Measurements from ENCODE around the gene THAP10. TPM values are rescaled to one million over a fixed set of nuclear protein-coding genes. Genes with fewer than 3 reads are reported as not detected.

The THAP10 gene
- total RNA-seq, 6 experiments from 2014 or later, result 0.83 to 2.8 (median 1.4) TPM

GRCh38 chr15:70870051-70870450 lies 22.2 kb downstream of the THAP10 start:
- Histone ChIP-seq H3K27ac (no peak overlapping the region), H3K27me3 (no peaks in the 10 kb centered on the region), H3K4me1 (peaks cover 0 to 8% (median 2%) of the 10 kb centered on the region in 4 donors), H3K9me3 (no peaks in the 10 kb centered on the region), H3K4me3 (no peak overlapping the region), H3K36me3 (no peaks in the 10 kb centered on the region)
- ATAC-seq (no peak), DNase-seq (no peak)
- intact Hi-C loops (cut with DNase I), result no loop called here
- TF ChIP-seq CTCF (IDR thresholded peaks at IDR 0.05), result no peak
- no peak for TF ChIP-seq POLR2A (IDR thresholded peaks at IDR 0.05)

- no peaks in the 10 kb centered on the region for H3K9me3 ChIP-seq
- WGBS (ENCODE audit: insufficient coverage, low coverage, low lambda C conversion rate, missing lambda C conversion rate), result no CpG with 5 or more reads among the region's 3 CpGs
- no peaks in the 10 kb centered on the region for H3K27me3 ChIP-seq
- no peak for ATAC-seq
- H3K4me3 ChIP-seq, result no peak overlapping the region
- TF ChIP-seq POLR2A (IDR thresholded peaks at IDR 0.05) (no peak), CTCF (IDR thresholded peaks at IDR 0.05) (no peak)
- no peaks in the 10 kb centered on the region for H3K36me3 ChIP-seq
- peaks cover 0 to 2% (median 0%) of the 10 kb centered on the region in 4 donors for H3K4me1 ChIP-seq
- intact Hi-C loops (cut with DNase I), result no loop called here
- DNase-seq, result no peak
- H3K27ac ChIP-seq, result no peak overlapping the region
Observed at GRCh38 chr15:70869346-70869745, 22.9 kb downstream of the THAP10 start.

- no peaks in the 10 kb centered on the region for H3K36me3 ChIP-seq
- no peaks in the 10 kb centered on the region for H3K4me1 ChIP-seq
- intact Hi-C loops (cut with DNase I), result no loop called here
- no peak overlapping the region for H3K27ac ChIP-seq
- TF ChIP-seq CTCF (IDR thresholded peaks at IDR 0.05), result no peak
- no peak for TF ChIP-seq POLR2A (IDR thresholded peaks at IDR 0.05)
- no peaks in the 10 kb centered on the region for H3K9me3 ChIP-seq
- no peak for ATAC-seq
- no peaks in the 10 kb centered on the region for H3K27me3 ChIP-seq
- WGBS (ENCODE audit: insufficient coverage, low coverage, low lambda C conversion rate, missing lambda C conversion rate), result 72% methylated on average over 5 of the region's 6 CpGs
- no peak for DNase-seq
- H3K4me3 ChIP-seq, result no peak overlapping the region
Observed at GRCh38 chr15:70867911-70868467, 24.2 kb downstream of the THAP10 start.

- intact Hi-C loops (cut with DNase I), result no loop called here
- 76% methylated on average over 5 of the region's 5 CpGs for WGBS (ENCODE audit: insufficient coverage, low coverage, low lambda C conversion rate, missing lambda C conversion rate)
Observed at GRCh38 chr15:70866982-70867641, 25.1 kb downstream of the THAP10 start.

More at GRCh38 chr15:70866982-70867641, 25.1 kb downstream of the THAP10 start:
- ATAC-seq (no peak), DNase-seq (no peak)
- Histone ChIP-seq H3K4me1 (no peaks in the 10 kb centered on the region), H3K4me3 (no peak overlapping the region), H3K27me3 (no peaks in the 10 kb centered on the region), H3K36me3 (no peaks in the 10 kb centered on the region), H3K9me3 (no peaks in the 10 kb centered on the region), H3K27ac (no peak overlapping the region)
- TF ChIP-seq CTCF (IDR thresholded peaks at IDR 0.05), result no peak
- no peak for TF ChIP-seq POLR2A (IDR thresholded peaks at IDR 0.05)
